Immature natural killer cell (primary cell): ENCODE results near the gene TPSG1. TPM values are rescaled to one million over a fixed set of nuclear protein-coding genes. Genes with fewer than 3 reads are reported as not detected.
A peak's percentile ranks its signal among the peaks of the same experiment; 100 is the strongest.
"Not testable (repeated sequence)": the region's sequence is repeated elsewhere in the genome, so short reads cannot be mapped to it uniquely, and the experiment has no call there.

ENCODE experiments used
- DNase-seq, 3 donors: peaks; one replicate each; pipeline ENCODE4 v3.0.0; 2022; ENCODE audit warnings: mixed read lengths in 1 of 3
- H3K27ac Mint-ChIP-seq, 6 donors: one replicate each; pipeline ENCODE4 v1.8.0; 2020; ENCODE audit warnings: mixed read lengths in 6 of 6, mild to moderate bottlenecking in 5 of 6, inconsistent platforms in 4 of 6, moderate library complexity in 3 of 6
- H3K27me3 Mint-ChIP-seq, 3 donors: one replicate each; pipeline ENCODE4 v1.8.0; 2020 to 2021; ENCODE audit warnings: low read depth in 3 of 3, mild to moderate bottlenecking in 3 of 3, mixed read lengths in 3 of 3, moderate library complexity in 3 of 3, inconsistent platforms in 1 of 3
- H3K36me3 Mint-ChIP-seq, 3 donors: one replicate each; pipeline ENCODE4 v1.8.0; 2020; ENCODE audit warnings: mixed read lengths in 3 of 3, inconsistent platforms in 2 of 3, mild to moderate bottlenecking in 2 of 3
- H3K4me1 Mint-ChIP-seq, 2 donors: one replicate each; pipeline ENCODE4 v1.8.0; 2020; ENCODE audit warnings: inconsistent platforms in 2 of 2, mild to moderate bottlenecking in 2 of 2, mixed read lengths in 2 of 2, moderate library complexity in 1 of 2
- H3K4me3 Mint-ChIP-seq, 5 donors: one replicate each; pipeline ENCODE4 v1.8.0; 2020; ENCODE audit warnings: mild to moderate bottlenecking in 5 of 5, mixed read lengths in 5 of 5, inconsistent platforms in 3 of 5, moderate library complexity in 3 of 5
- H3K9me3 Mint-ChIP-seq, 6 donors: one replicate each; pipeline ENCODE4 v1.8.0; 2020; ENCODE audit warnings: mild to moderate bottlenecking in 6 of 6, mixed read lengths in 6 of 6, inconsistent platforms in 4 of 6, moderate library complexity in 3 of 6
- polyA plus RNA-seq, 3 donors: library from polyadenylated mRNA; unstranded; fragments of 300-500 nt; fragmentation: Illumina TruSeq; gene quantifications; one replicate each; pipeline ENCODE4 v1.2.3, GENCODE V29; 2021

TPSG1 gene
- polyA plus RNA-seq: not detected

- Mint-ChIP-seq H3K4me3 (no peak within 1 kb of the TSS), H3K27me3 (peaks cover 0 to 3% (median 0%) of the 10 kb centered on the region in 3 donors), H3K9me3 (no peaks in the 10 kb centered on the region), H3K27ac (no peak within 1 kb of the TSS), H3K4me1 (no peaks in the 10 kb centered on the region), H3K36me3 (no peaks in the 10 kb centered on the region)
- no peak for DNase-seq
These were observed at the start of gene TPSG1 for GRCh38 chr16:1225051-1225451. Gene TPSG1, minus strand, starts transcription at chr16:1225268. Its CDS starts 16 bp downstream, at chr16:1225252.

GRCh38 chr16:1274767-1275166, 49.7 kb upstream of the TPSG1 start:
- Mint-ChIP-seq H3K27ac (no peak overlapping the region), H3K27me3 (peaks cover 2 to 7% (median 5%) of the 10 kb centered on the region in 3 donors), H3K36me3 (no peaks in the 10 kb centered on the region), H3K4me3 (no peak overlapping the region), H3K4me1 (peaks cover 0 to 5% of the 10 kb centered on the region in 2 donors), H3K9me3 (no peaks in the 10 kb centered on the region)
- no peak for DNase-seq

GRCh38 chr16:1273816-1274215, 48.7 kb upstream of the TPSG1 start:
- peaks cover 2 to 7% (median 5%) of the 10 kb centered on the region in 3 donors for H3K27me3 Mint-ChIP-seq
- no peak overlapping the region for H3K4me3 Mint-ChIP-seq
- no peaks in the 10 kb centered on the region for H3K9me3 Mint-ChIP-seq
- no peak overlapping the region for H3K27ac Mint-ChIP-seq
- no peak for DNase-seq
- H3K36me3 Mint-ChIP-seq: no peaks in the 10 kb centered on the region
- H3K4me1 Mint-ChIP-seq: peaks cover 0 to 5% of the 10 kb centered on the region in 2 donors

GRCh38 chr16:1272453-1273198, 47.6 kb upstream of the TPSG1 start:
- Mint-ChIP-seq H3K27me3 (peaks cover 2 to 7% (median 5%) of the 10 kb centered on the region in 3 donors), H3K27ac (peak overlapping the region in 1 of 6 donors; percentile 30), H3K9me3 (no peaks in the 10 kb centered on the region), H3K4me1 (peaks cover 0 to 5% of the 10 kb centered on the region in 2 donors), H3K36me3 (no peaks in the 10 kb centered on the region), H3K4me3 (no peak overlapping the region)
- no peak for DNase-seq

- H3K27me3 Mint-ChIP-seq, H3K4me3 Mint-ChIP-seq, H3K9me3 Mint-ChIP-seq, H3K27ac Mint-ChIP-seq, H3K36me3 Mint-ChIP-seq, H3K4me1 Mint-ChIP-seq: not testable (repeated sequence)
- peak in 1 of 3 donors; percentile 13 for DNase-seq
These were observed 46.8 kb upstream of the TPSG1 start for GRCh38 chr16:1271724-1272413.

- peaks cover 0 to 5% of the 10 kb centered on the region in 2 donors for H3K4me1 Mint-ChIP-seq
- no peak overlapping the region for H3K4me3 Mint-ChIP-seq
- no peak for DNase-seq
- no peak overlapping the region for H3K27ac Mint-ChIP-seq
- no peaks in the 10 kb centered on the region for H3K36me3 Mint-ChIP-seq
- H3K27me3 Mint-ChIP-seq: peaks cover 3 to 7% (median 5%) of the 10 kb centered on the region in 3 donors
- H3K9me3 Mint-ChIP-seq: no peaks in the 10 kb centered on the region
These were observed 46.3 kb upstream of the TPSG1 start for GRCh38 chr16:1271380-1271723.

- H3K4me1 Mint-ChIP-seq: not testable (repeated sequence)
These were observed 44.4 kb upstream of the TPSG1 start for GRCh38 chr16:1269418-1269817.

GRCh38 chr16:1265826-1266225, 40.8 kb upstream of the TPSG1 start:
- peaks cover 2 to 3% (median 3%) of the 10 kb centered on the region in 3 donors for H3K27me3 Mint-ChIP-seq
- H3K27ac Mint-ChIP-seq: no peak overlapping the region
- no peaks in the 10 kb centered on the region for H3K9me3 Mint-ChIP-seq
- H3K4me3 Mint-ChIP-seq: no peak overlapping the region
- DNase-seq: no peak
- no peaks in the 10 kb centered on the region for H3K4me1 Mint-ChIP-seq
- no peaks in the 10 kb centered on the region for H3K36me3 Mint-ChIP-seq

More at GRCh38 chr16:1269418-1269817, 44.4 kb upstream of the TPSG1 start:
- not testable (repeated sequence) for H3K36me3 Mint-ChIP-seq, DNase-seq, H3K9me3 Mint-ChIP-seq, H3K27me3 Mint-ChIP-seq, H3K4me3 Mint-ChIP-seq, H3K27ac Mint-ChIP-seq

- no peaks in the 10 kb centered on the region for H3K9me3 Mint-ChIP-seq
- peaks cover 0 to 1% of the 10 kb centered on the region in 2 donors for H3K4me1 Mint-ChIP-seq
- no peak for DNase-seq
- H3K27me3 Mint-ChIP-seq: peaks cover 2 to 3% (median 2%) of the 10 kb centered on the region in 3 donors
- H3K4me3 Mint-ChIP-seq: no peak overlapping the region
- H3K27ac Mint-ChIP-seq: no peak overlapping the region
- no peaks in the 10 kb centered on the region for H3K36me3 Mint-ChIP-seq
These were observed 40.1 kb upstream of the TPSG1 start for GRCh38 chr16:1265090-1265630.

- Mint-ChIP-seq H3K4me1 (peaks cover 0 to 1% of the 10 kb centered on the region in 2 donors), H3K9me3 (no peaks in the 10 kb centered on the region), H3K27ac (peak overlapping the region in 1 of 6 donors; percentile 22), H3K27me3 (peaks cover 2 to 3% (median 2%) of the 10 kb centered on the region in 3 donors), H3K4me3 (no peak overlapping the region), H3K36me3 (no peaks in the 10 kb centered on the region)
- DNase-seq: no peak
These were observed 39.4 kb upstream of the TPSG1 start for GRCh38 chr16:1264345-1265089.

- Mint-ChIP-seq H3K9me3 (no peaks in the 10 kb centered on the region), H3K4me1 (peaks cover 5 to 6% of the 10 kb centered on the region in 2 donors), H3K36me3 (no peaks in the 10 kb centered on the region), H3K27ac (no peak overlapping the region), H3K27me3 (peaks cover 2 to 3% (median 2%) of the 10 kb centered on the region in 3 donors), H3K4me3 (no peak overlapping the region)
- no peak for DNase-seq
These were observed 38.7 kb upstream of the TPSG1 start for GRCh38 chr16:1263591-1264344.

GRCh38 chr16:1262846-1263221, 37.8 kb upstream of the TPSG1 start:
- H3K4me1 Mint-ChIP-seq: peaks cover 6 to 7% of the 10 kb centered on the region in 2 donors
- H3K27ac Mint-ChIP-seq: no peak overlapping the region
- no peak overlapping the region for H3K4me3 Mint-ChIP-seq

GRCh38 chr16:1262210-1262845, 37.3 kb upstream of the TPSG1 start:
- Mint-ChIP-seq H3K4me3 (no peak overlapping the region), H3K4me1 (peaks cover 6 to 7% of the 10 kb centered on the region in 2 donors), H3K27ac (no peak overlapping the region), H3K36me3 (no peaks in the 10 kb centered on the region), H3K9me3 (no peaks in the 10 kb centered on the region), H3K27me3 (peaks cover 2 to 3% (median 2%) of the 10 kb centered on the region in 3 donors)
- no peak for DNase-seq

More at GRCh38 chr16:1262846-1263221, 37.8 kb upstream of the TPSG1 start:
- H3K36me3 Mint-ChIP-seq: no peaks in the 10 kb centered on the region
- H3K27me3 Mint-ChIP-seq: peaks cover 2 to 3% (median 2%) of the 10 kb centered on the region in 3 donors
- H3K9me3 Mint-ChIP-seq: no peaks in the 10 kb centered on the region
- no peak for DNase-seq
